ENCODE measurements around the gene PTGFRN. TPM values are rescaled to one million over a fixed set of nuclear protein-coding genes. Genes with fewer than 3 reads are reported as not detected.
A peak's percentile ranks its signal among the peaks of the same experiment; 100 is the strongest.
"Not testable (repeated sequence)": the region's sequence is repeated elsewhere in the genome, so short reads cannot be mapped to it uniquely, and the experiment has no call there.

The PTGFRN gene
- total RNA-seq, 1 donor from 2014 or later, result 119 TPM

DNA sequence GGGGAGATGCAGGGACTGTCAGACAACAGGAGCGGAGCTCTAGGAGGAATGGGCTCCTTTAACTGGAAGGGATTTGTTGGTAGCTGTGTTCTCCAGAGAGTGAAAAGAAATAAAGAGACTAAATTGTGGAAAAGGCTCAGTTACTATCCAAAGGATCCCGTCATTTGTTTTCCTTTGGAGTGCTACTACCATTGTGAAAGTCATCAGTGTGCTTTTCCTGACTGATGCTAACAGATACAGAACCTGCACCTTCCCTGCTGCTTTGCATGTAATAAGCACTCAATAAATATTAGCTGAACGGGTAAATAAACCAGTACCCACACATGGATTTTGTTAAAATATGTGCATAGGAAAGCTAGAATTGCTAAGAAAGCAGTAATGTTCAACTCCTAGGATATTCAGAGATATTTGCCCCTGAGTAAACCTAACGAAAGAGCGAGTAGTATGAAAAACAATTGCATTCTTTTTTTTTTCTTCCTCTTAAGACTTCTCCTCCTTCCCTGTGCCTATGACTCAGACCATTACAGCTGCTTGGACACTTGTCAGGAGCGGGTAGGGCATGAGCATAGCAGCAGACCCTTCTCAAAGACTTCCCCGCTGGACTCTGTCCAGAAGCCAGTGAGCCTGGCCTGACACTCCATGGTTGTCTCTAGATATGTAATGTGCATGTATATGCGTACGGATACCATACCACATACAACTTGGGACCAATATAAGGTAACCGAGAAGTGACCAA lies 41.7 kb downstream of the PTGFRN start:
- DNase-seq (ENCODE audit: missing footprints) (no peak), ATAC-seq (peak; percentile 38)
- intact Hi-C loops (cut with DNase I), result no loop called here

DNA sequence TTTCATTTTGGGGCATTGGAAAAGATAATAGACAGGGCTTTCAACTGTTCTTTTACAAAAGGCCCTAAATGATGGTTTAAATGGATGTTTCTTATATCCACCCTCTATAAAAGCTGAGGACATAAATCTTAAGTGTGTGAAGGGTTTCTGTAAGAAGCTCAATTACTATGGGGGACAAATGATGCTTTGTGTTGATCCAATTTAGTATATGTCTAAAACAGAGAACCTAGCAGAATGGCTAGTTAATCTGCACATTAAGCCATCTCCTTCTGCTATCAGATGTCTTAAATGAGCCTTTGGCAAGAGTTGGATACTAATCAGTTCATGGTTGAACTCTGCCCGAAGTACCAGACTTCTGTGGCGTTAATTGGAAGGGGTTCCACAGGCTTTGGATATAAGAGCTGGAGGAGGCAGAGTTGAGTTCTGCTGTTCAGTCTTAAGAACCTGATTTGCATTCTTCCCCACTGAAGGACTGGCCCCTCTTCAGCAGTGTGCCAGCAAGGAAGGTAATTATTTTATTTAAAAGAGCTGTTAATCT lies 43.1 kb downstream of the PTGFRN start:
- DNase-seq (ENCODE audit: missing footprints) (no peak), ATAC-seq (no peak)
- intact Hi-C loops (cut with DNase I), result no loop called here

DNA sequence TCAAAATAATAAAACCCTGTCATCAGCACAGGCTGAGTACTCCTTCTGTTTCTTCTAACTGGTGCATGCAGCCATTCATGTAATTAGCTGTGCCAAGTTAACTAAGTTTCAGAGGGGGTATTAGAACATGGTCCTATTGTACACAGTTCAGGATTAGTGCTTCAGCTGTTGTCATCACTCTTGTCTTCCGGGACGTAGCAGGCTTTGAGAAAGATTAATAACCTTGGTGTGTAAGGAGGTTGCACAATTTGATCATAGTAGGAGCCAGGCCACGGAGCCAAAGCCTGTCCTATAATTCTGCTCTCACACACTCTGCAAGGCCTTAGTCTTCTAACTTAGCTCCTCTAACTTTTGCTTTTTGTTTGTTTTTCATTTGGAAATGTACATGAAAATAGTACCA lies 44.7 kb downstream of the PTGFRN start:
- ATAC-seq (peak; percentile 83), DNase-seq (ENCODE audit: missing footprints) (no peak)
- intact Hi-C loops (cut with DNase I), result no loop called here

DNA sequence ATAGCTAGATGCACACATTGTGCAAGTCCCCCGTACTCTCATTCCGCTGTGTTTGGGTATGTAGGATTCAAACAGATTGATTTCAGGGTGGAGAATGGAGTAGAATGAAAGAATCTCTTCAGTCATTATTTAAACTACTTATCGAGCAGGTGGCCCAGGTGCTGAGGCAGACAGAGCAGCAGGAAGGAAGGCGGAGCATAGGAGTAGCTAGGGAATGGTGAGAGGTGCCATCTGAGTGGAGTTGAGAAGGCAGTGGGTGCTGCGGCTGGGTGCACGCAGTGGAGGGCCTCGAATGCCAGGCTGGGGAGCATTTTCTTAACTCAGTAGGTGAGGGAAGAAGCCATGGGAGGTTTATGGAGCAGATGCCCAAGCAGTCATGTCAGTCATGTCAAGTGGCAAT lies 46.7 kb downstream of the PTGFRN start:
- DNase-seq (ENCODE audit: missing footprints) (no peak), ATAC-seq (no peak)
- intact Hi-C loops (cut with DNase I), result no loop called here

DNA sequence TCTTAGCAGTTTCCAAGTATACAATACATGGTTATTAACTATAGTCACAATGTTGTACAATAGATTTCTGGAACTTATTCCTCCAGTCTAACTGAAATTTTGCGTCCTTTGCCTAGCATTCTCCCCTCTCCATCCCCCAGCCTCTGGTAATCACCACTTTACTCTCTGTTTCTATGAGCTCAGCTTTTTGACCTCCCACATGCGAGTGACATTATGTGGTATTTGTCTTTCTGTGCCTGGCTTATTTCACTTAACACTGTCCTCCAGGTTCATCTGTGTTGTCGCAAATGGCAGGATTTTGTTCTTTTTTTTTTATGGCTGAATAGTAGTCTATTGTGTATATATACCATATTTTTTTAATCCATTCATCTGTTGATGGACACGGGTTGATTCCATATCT lies 47.9 kb downstream of the PTGFRN start:
- ATAC-seq (no peak), DNase-seq (ENCODE audit: missing footprints) (no peak)
- intact Hi-C loops (cut with DNase I), result no loop called here

DNA sequence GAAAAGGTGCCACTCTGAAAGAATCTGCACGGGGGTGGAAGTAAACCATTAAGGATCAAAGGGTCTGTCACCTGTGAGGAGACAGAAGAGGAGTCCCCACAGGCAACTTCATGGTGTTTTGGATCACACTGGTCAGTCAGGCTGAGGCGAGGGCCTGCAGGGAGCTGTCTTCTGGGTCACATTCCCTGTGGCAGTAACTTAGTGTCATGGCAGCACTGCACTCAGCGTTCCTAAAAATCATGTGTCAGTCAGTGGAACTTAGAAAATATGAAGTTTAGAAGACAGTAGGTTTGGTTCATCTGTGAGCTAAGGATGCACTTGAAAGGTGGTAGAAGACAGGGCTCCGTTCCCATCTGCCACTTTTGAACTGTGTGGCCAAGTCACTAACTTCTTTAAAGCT lies 48.4 kb downstream of the PTGFRN start:
- ATAC-seq, result no peak
- intact Hi-C loops (cut with DNase I), result no loop called here
- DNase-seq (ENCODE audit: missing footprints), result no peak

DNA sequence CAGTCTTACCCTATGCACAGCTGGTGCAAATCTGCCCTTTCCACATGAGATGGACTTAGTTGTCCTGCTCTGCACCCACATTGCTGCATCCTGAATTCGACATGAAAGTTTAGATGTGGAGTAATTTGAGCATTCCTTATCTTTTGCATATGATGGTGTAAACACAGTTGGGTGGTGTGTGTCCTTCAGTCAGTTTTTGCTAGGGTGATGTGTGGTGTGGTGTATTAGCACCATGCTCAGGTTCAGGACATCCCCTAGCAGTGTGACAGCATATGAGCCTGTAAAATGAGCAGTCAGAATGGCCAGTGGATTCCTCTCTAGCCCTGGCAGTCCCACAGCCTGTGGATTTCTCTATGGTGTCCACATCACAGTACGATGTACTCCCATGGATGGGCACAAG lies 49.3 kb downstream of the PTGFRN start:
- intact Hi-C loops (cut with DNase I), result no loop called here
- ATAC-seq (no peak), DNase-seq (ENCODE audit: missing footprints) (no peak)

DNA sequence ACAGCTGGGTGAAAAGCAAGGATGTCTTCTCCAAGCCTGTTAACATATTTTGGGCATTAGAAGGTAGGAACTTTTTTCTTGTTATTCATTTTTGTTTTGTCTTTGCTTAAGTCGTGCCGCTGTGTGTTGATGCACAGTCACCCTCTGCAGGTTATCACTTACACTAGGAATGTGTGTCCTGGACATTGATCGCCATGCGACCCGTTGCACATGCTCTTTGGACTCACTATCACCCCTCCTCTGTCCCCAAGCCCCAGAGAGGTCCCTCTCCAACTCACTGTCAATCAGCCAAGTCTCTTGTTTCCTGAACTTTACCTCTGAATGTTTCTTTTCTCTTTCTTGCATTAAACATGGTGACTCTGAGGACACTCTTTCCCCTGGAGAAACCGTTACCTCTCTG lies 51.9 kb downstream of the PTGFRN start:
- intact Hi-C loops (cut with DNase I), result no loop called here
- ATAC-seq (no peak), DNase-seq (ENCODE audit: missing footprints) (no peak)

DNA sequence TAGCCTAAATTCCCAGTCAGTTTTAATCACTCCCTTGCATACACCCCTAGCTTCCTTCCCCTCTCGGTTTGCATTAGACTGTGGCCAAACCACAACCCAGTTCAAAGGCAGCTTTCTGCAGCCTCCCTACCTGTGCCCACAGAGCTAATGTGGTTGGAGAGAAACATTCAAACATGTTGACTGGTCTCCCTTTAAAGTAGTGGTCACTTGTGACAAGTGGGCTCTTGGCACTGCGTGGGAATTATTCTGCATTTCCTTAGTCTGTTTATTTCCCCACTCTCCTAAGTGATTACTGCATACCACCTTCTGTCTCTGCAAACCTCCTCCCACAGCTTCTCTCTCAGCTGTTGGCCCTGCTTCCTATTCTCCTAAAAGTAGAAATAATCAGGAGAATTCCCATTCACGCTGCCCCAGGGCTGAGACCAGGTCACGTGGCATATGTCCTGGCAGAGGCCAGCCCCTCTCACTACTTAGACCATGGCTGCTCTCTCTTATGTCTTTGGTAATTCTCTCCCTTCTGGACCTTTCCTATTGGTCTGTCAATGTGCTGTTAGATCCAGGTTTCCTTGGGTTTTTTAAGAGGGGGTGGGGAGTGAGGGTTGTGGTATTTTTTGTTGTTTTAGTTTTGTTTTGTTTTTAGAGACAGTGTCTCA lies 53.4 kb downstream of the PTGFRN start:
- ATAC-seq, result peak; percentile 19
- intact Hi-C loops (cut with DNase I), result no loop called here
- no peak for DNase-seq (ENCODE audit: missing footprints)

DNA sequence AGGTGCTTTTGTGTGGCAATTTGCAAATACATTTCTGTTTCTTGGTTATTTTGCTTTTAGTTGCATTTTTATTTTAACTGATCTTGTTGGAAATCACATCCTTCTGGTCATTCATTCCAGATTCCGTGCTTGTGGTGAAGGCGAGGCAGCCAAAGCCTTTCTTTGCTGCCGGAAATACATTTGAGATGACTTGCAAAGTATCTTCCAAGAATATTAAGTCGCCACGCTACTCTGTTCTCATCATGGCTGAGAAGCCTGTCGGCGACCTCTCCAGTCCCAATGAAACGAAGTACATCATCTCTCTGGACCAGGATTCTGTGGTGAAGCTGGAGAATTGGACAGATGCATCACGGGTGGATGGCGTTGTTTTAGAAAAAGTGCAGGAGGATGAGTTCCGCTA lies 57.1 kb downstream of the PTGFRN start:
- no peak for DNase-seq (ENCODE audit: missing footprints)
- ATAC-seq, result no peak
- intact Hi-C loops (cut with DNase I), result no loop called here

DNA sequence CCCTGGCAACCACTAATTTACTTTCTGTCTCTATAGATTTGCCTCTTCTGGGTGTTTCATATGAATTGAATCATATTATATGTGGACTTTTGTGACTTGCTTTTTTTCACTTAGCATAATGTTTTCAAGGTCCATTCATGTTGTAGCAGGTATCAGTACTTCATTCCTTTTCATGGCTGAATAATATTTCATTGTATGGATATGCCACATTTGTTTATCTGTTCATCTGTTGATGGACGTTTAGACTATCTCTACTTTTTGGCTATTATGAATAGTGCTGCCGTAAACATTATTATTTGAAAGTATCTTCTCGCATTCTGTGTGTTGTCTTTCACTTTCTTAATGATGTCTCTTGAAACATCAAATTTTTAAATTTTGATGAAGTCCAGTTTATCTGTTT lies 59.0 kb downstream of the PTGFRN start:
- ATAC-seq (no peak), DNase-seq (ENCODE audit: missing footprints) (no peak)
- intact Hi-C loops (cut with DNase I), result no loop called here

DNA sequence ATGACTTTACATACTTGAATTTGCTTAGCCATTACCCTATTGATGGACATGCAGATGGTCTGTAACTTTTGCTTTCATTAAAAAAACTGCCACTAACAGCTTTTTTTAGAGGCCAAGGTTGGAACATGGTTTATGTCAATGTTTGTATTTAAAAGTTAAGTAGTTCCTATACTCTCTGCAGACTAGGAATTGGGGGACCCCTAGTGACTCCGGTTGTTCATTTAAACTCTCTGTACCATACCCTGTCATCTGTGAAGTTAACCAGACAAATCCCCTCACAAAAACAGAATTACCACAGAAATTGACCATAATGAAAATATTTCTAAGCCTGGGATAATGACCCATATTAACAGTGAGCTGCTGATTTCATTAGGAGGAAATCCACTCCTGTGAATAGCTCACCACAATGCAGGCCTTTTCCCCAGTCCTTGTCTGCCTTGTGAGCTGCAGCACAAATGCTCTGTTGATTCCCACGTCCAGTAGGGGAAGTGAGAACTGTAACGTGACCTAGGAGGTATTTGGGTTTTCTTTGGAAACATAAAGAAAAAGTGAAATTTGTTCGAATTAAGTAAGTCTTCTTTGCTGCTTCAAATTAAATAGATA lies 61.6 kb downstream of the PTGFRN start:
- DNase-seq (ENCODE audit: missing footprints) (no peak), ATAC-seq (no peak)
- intact Hi-C loops (cut with DNase I), result no loop called here

DNA sequence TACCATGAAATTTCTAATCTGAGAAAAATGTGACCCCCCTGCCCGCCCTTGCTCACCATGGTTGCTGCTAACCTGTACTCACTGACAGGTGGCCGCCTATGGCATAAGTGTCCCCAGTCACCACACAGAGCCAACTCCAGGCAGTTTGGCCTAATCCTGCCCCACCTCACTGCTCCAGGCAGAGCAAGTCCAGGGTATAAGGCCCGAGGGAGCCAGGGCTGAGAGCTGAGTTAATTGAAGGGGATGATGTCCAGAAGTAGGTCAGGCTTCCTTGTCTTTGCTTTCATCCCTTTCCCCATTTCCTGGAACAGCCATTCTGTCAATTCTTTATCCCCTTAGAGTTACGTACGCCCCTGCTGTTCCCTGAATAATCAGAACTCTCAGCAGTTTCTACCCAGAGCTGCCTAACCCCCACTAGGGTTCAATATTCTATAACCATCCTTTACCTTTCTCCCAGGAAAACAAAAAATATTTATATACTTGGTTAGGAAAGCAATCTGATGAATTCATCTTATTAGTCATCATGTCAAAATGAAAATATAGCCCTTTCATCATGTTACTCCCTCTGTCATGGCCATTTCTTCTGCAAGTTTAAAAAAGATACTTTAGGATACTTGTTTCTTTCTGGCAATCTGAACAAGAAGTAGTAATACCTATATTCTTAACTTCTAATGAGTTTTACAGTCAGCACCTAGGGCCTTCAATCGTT lies 62.4 kb downstream of the PTGFRN start:
- intact Hi-C loops (cut with DNase I), result no loop called here
- DNase-seq (ENCODE audit: missing footprints) (no peak), ATAC-seq (peak; percentile 90)

DNA sequence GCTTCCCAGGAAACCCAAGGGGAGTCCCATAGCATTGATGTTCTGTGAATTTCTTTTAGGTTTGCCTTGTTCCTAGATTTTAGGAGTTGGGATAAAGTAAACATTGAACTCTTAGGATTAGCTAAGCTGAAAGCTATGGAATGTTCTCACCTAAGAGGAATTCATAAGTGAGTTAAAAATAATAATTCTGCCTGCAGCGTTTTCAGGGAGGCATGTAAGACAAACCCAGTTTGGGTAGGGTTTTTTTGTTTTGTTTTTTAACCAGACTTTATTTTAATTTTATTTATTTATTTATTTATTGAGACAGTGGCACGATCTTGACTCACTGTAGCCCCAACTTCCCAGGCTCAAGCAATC lies 62.9 kb downstream of the PTGFRN start:
- intact Hi-C loops (cut with DNase I), result no loop called here
- DNase-seq (ENCODE audit: missing footprints), result no peak
- no peak for ATAC-seq

DNA sequence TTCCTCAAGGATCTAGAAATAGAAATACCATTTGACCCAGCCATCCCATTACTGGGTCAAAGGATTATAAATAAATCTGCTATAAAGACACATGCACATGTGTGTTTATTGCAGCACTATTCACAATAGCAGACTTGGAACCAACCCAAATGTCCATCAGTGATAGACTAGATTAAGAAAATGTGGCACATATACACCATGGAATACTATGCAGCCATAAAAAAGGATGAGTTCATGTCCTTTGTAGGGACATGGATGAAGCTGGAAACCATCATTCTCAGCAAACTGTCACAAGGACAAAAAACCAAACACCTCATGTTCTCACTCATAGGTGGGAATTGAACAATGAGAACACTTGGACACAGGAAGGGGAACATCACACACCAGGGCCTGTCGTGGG lies 70.6 kb downstream of the PTGFRN start:
- intact Hi-C loops (cut with DNase I); DNase-seq (ENCODE audit: missing footprints); ATAC-seq: not testable (repeated sequence)

DNA sequence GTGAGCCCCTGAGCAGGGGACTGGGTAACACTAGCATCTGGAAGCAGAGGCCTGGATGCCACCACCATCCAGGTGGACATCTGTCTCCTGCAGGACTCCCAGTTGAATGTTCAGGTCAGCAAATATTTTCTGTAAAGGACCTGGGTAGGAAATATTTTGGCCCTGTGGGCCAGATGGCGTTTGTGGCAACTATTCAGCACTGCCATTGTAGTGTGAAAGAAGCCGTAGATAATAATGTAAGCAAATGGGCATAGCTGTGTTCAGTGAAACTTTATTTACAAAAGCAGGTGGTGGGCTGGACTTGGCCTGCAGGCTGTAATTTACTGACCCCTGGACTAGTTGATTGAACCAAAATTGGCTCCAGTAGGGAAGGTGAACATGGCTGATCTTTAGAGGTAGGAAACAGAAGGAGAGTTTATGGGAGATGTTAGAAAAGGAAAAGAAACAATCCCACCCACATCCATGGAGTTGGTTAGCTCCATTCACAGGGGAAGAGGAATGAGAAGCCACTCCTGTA lies 71.9 kb downstream of the PTGFRN start:
- intact Hi-C loops (cut with DNase I), result loop anchor here (2.0 kb wide), 1 partner anchor 71 kb away; no protein-coding TSS in a partner anchor
- no peak for DNase-seq (ENCODE audit: missing footprints)
- no peak for ATAC-seq

DNA sequence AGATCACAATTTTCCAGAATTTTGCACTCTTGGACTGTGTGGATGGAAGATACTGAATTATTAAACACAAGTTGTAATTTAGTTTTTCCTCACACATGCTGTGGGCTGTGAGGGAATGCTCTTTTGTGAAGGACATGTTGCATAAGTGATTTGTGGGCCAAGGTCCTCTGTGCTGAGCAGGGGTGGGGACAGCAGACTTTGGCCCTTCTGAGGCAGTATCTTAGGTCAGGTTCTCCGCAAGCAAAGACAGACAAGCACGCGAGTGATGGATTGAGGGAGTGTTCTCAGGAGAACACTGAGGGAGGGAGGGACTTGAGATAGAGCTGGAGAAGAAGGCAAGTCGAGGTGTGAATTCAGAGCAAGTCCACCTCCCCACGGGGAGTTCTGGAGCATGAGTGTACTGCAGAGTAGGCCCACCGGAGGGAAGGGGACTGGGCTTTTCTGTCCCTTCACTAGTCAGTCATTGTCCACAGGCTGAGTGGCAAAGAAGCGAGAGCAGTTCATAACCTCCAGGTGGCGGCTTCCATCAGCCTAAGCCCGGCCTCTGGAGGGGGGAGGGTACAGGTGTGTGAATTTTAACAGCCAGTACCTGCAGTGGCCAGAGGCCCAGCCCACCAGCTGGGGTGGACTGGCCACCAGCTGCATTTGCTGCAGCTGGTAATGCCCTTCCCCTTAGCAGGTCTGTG lies 72.7 kb downstream of the PTGFRN start:
- peak; percentile 37 for ATAC-seq
- DNase-seq (ENCODE audit: missing footprints), result no peak
- intact Hi-C loops (cut with DNase I), result loop anchor here (2.0 kb wide), 1 partner anchor 72 kb away; no protein-coding TSS in a partner anchor

DNA sequence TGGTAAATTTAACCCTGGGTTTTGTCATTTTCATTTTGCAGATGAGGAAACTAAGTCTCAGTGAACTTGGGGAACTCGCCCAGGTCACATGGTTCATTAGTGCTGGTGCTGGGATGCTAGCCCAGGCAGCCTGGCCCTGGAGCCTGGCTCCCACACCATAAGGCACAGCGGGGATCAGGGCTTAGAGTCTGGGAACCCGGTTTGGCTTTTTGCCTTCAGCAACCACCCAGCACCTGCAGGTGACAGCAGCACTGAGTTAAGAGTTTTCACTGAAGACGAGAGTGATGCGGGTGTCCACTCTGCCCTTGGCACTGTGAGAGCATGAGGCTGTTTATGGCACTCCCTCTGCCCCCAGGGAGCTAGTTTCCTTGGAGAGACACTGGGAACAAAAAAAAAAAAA lies 73.4 kb downstream of the PTGFRN start:
- intact Hi-C loops (cut with DNase I), result loop anchor here (2.0 kb wide), 1 partner anchor 72 kb away; no protein-coding TSS in a partner anchor
- ATAC-seq, result peak; percentile 45

DNA sequence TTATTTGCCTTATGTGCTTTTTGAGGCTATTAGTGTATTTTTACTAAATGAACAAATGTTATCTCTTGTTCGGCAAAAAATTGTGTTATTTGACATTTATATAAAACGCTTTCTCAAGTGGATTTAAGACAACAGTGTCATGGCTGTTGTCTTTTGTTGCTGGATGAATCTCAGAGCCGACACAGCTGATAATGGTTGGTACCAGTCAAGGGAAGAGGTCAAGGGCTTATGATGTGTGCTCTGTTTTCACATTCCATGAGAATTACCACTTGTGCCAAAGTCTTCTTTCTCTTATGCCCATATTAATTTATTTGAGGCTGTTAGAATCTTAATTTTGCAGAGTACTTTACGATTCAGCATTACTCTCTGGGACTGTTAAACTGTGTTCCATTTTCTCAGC lies 74.0 kb downstream of the PTGFRN start:
- ATAC-seq, result no peak
- DNase-seq (ENCODE audit: missing footprints), result no peak
- intact Hi-C loops (cut with DNase I), result loop anchor here (2.0 kb wide), 1 partner anchor 73 kb away; no protein-coding TSS in a partner anchor

More for the DNA sequence above, 73.4 kb downstream of the PTGFRN start:
- DNase-seq (ENCODE audit: missing footprints), result no peak

Data from Right ventricle myocardium inferior (tissue), 1 donor.